Natural killer cell (primary cell): ENCODE measurements around the gene YAP1. TPM values are rescaled to one million over a fixed set of nuclear protein-coding genes. Genes with fewer than 3 reads are reported as not detected.

ENCODE experiments used
- ATAC-seq, 3 donors: fragments of 150-1000 bp in 2 of 3; fragments of 200-7000 bp in 1 of 3; cut with Tn5 transposase; 1 replicate in 1 of 3; 2 replicates in 2 of 3; pipeline ENCODE4 v1.10.0; 2021; ENCODE audit warnings: mild to moderate bottlenecking in 2 of 3, moderate library complexity in 2 of 3
- DNase-seq, 2 donors: peaks; one replicate each; pipeline versions ENCODE4 v3.0.0 to v3.0.0-alpha.2; 2013 to 2021; ENCODE audit warnings: mixed read lengths in 1 of 2
- H3K27ac ChIP-seq: one replicate; pipeline ENCODE4 v1.5.1; 2013; ENCODE audit warnings: mild to moderate bottlenecking, low read length
- H3K27me3 ChIP-seq: one replicate; pipeline ENCODE4 v1.6.1; 2013; ENCODE audit warnings: low read length; ENCODE audit not compliant: control insufficient read depth, insufficient read depth
- H3K36me3 ChIP-seq: one replicate; pipeline ENCODE4 v1.6.1; 2013; ENCODE audit warnings: low read length; ENCODE audit not compliant: control insufficient read depth, insufficient read depth
- H3K4me1 ChIP-seq: one replicate; pipeline ENCODE4 v1.6.1; 2013; ENCODE audit warnings: low read length; ENCODE audit not compliant: control insufficient read depth, insufficient read depth
- H3K4me3 ChIP-seq: one replicate; pipeline ENCODE4 v1.5.1; 2013; ENCODE audit warnings: low read length
- H3K9me3 ChIP-seq: one replicate; pipeline ENCODE4 v1.6.1; 2013; ENCODE audit warnings: low read length; ENCODE audit not compliant: control insufficient read depth, insufficient read depth
- H3K27ac Mint-ChIP-seq, 2 donors: one replicate each; pipeline ENCODE4 v1.8.0; 2022; ENCODE audit warnings: mild to moderate bottlenecking in 2 of 2, mixed read lengths in 2 of 2, moderate library complexity in 1 of 2
- H3K27me3 Mint-ChIP-seq, 2 donors: one replicate each; pipeline ENCODE4 v1.8.0; 2022; ENCODE audit warnings: low read depth in 2 of 2, mixed read lengths in 2 of 2
- H3K36me3 Mint-ChIP-seq: one replicate; pipeline ENCODE4 v1.8.0; 2022; ENCODE audit warnings: mixed read lengths
- H3K4me1 Mint-ChIP-seq, 2 donors: one replicate each; pipeline ENCODE4 v1.8.0; 2022; ENCODE audit warnings: mixed read lengths in 2 of 2
- H3K4me3 Mint-ChIP-seq: one replicate; pipeline ENCODE4 v1.8.0; 2022; ENCODE audit warnings: mild to moderate bottlenecking, moderate library complexity, mixed read lengths
- H3K9me3 Mint-ChIP-seq, 2 donors: one replicate each; pipeline ENCODE4 v1.8.0; 2022; ENCODE audit warnings: mixed read lengths in 2 of 2
- WGBS: methylation state at CpG from one replicate; pipeline ENCODE4 v1.1.7; 2013; ENCODE audit warnings: missing lambda C conversion rate; ENCODE audit not compliant: insufficient coverage; 5-methylcytosine and 5-hydroxymethylcytosine counted together
- intact Hi-C: fragments of 100-400 bp; cut with micrococcal nuclease; formaldehyde crosslinking; loops from one replicate; pipeline ENCODE4 v1.14.2; 2022
- total RNA-seq, 4 donors: library from RNA; stranded (reverse); fragments of 120-200 nt in 1 of 4; gene quantifications; one replicate each; pipeline versions ENCODE4 v1.2.3 to v1.2.4, GENCODE V29; 2013 to 2022
- TF ChIP-seq, protein P1 (sequence below): fragments of 200-600 bp; IDR thresholded peaks from one replicate; pipeline ENCODE4 v1.8.0; 2022; ENCODE audit warnings: antibody characterized with exemption

Gene YAP1
- total RNA-seq, 3 donors from 2014 or later (not counting 1 experiment from before 2014, with no cell fraction given) = not detected

- TF ChIP-seq, protein P1, sequence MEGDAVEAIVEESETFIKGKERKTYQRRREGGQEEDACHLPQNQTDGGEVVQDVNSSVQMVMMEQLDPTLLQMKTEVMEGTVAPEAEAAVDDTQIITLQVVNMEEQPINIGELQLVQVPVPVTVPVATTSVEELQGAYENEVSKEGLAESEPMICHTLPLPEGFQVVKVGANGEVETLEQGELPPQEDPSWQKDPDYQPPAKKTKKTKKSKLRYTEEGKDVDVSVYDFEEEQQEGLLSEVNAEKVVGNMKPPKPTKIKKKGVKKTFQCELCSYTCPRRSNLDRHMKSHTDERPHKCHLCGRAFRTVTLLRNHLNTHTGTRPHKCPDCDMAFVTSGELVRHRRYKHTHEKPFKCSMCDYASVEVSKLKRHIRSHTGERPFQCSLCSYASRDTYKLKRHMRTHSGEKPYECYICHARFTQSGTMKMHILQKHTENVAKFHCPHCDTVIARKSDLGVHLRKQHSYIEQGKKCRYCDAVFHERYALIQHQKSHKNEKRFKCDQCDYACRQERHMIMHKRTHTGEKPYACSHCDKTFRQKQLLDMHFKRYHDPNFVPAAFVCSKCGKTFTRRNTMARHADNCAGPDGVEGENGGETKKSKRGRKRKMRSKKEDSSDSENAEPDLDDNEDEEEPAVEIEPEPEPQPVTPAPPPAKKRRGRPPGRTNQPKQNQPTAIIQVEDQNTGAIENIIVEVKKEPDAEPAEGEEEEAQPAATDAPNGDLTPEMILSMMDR = no peak
- ATAC-seq (no peak), DNase-seq (no peak)
- H3K4me1 ChIP-seq = no peaks in the 10 kb centered on the region
- no peaks in the 10 kb centered on the region for H3K9me3 ChIP-seq
- Mint-ChIP-seq H3K4me1 (no peaks in the 10 kb centered on the region), H3K36me3 (no peaks in the 10 kb centered on the region), H3K9me3 (no peaks in the 10 kb centered on the region), H3K27me3 (no peaks in the 10 kb centered on the region), H3K27ac (no peak overlapping the region), H3K4me3 (no peak overlapping the region)
- H3K27me3 ChIP-seq = no peaks in the 10 kb centered on the region
- H3K4me3 ChIP-seq = no peak overlapping the region
- H3K27ac ChIP-seq = no peak overlapping the region
- no peaks in the 10 kb centered on the region for H3K36me3 ChIP-seq
- intact Hi-C loops = no loop called here
- 99% methylated on average over 5 of the region's 6 CpGs for WGBS
Measured at GRCh38 chr11:102252339-102252891, 142.2 kb downstream of the YAP1 start.

- H3K9me3 Mint-ChIP-seq = no peaks in the 10 kb centered on the region
- Histone ChIP-seq H3K27ac (no peak overlapping the region), H3K27me3 (no peaks in the 10 kb centered on the region), H3K36me3 (no peaks in the 10 kb centered on the region), H3K9me3 (no peaks in the 10 kb centered on the region), H3K4me1 (no peaks in the 10 kb centered on the region), H3K4me3 (no peak overlapping the region)
- peaks cover 0 to 4% of the 10 kb centered on the region in 2 donors for H3K27me3 Mint-ChIP-seq
- no peak overlapping the region for H3K4me3 Mint-ChIP-seq
- intact Hi-C loops = no loop called here
- DNase-seq = no peak
- no peak for ATAC-seq
- no peaks in the 10 kb centered on the region for H3K36me3 Mint-ChIP-seq
- TF ChIP-seq, protein P1 = no peak
- no peaks in the 10 kb centered on the region for H3K4me1 Mint-ChIP-seq
- no peak overlapping the region for H3K27ac Mint-ChIP-seq
- WGBS = 53% methylated on average over 3 of the region's 3 CpGs
Measured at GRCh38 chr11:102253020-102253715, 142.9 kb downstream of the YAP1 start.

GRCh38 chr11:102254047-102254446, 143.8 kb downstream of the YAP1 start:
- H3K4me3 Mint-ChIP-seq = no peak overlapping the region
- no peak overlapping the region for H3K4me3 ChIP-seq
- no peaks in the 10 kb centered on the region for H3K27me3 ChIP-seq
- peaks cover 0 to 7% of the 10 kb centered on the region in 2 donors for H3K27me3 Mint-ChIP-seq
- ATAC-seq = no peak
- no peaks in the 10 kb centered on the region for H3K4me1 Mint-ChIP-seq
- WGBS = 88% methylated on average over 5 of the region's 5 CpGs
- no peak overlapping the region for H3K27ac ChIP-seq
- no peaks in the 10 kb centered on the region for H3K36me3 ChIP-seq
- H3K9me3 ChIP-seq = no peaks in the 10 kb centered on the region
- TF ChIP-seq, protein P1 = no peak
- no peak overlapping the region for H3K27ac Mint-ChIP-seq
- H3K36me3 Mint-ChIP-seq = no peaks in the 10 kb centered on the region
- intact Hi-C loops = no loop called here
- no peaks in the 10 kb centered on the region for H3K4me1 ChIP-seq
- no peaks in the 10 kb centered on the region for H3K9me3 Mint-ChIP-seq
- DNase-seq = peak in 1 of 2 donors; percentile 20
